Measurements from ENCODE around the gene UPF3A. TPM values are rescaled to one million over a fixed set of nuclear protein-coding genes. Genes with fewer than 3 reads are reported as not detected.

The UPF3A gene
- total and polyA plus RNA-seq, 10 of the 15 experiments (the other 5 are each of a cell fraction or from before 2014, with no cell fraction given) = 18.6 to 61.5 (median 43.3) TPM

DNA sequence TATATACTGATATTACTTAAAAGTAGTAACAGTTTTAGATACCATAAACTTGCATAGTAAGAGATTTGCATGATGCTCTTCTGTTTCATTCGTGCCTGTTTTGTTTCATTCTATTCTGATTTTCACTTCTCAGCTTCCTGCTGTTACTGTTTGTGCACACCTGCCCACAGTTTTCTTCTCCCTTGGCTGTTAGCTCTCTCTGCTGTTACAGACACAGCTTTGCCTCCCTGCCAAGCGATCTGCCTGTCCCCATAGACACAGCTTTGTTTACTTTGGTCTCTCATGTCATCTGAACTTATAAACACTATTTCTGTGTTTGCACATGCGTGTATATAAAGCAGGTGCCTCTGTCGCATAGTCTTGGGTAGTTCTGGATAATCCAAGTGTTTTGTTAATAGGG, 21.4 kb upstream of the UPF3A start:
- BruUV-seq (replicated peaks) = no TSS peak
- ChIA-PET CTCF (interaction anchor here (1.9 kb wide), 1 partner anchor 20 kb away, joined by 4 read pairs; no protein-coding TSS in a partner anchor), SMC1A (ENCODE audit: uncharacterized antibody, unreplicated experiment) (no interaction called here), RAD21 (ENCODE audit: unreplicated experiment) (no interaction called here), POLR2A (no interaction called here)
- DNase-seq (ENCODE audit: low read depth, low spot score) (peak; percentile 24), FAIRE-seq (no peak), ATAC-seq (peak; percentile 67)
- no peaks in the 10 kb centered on the region for H4K20me1 ChIP-seq (ENCODE audit: control insufficient read depth, insufficient read depth)
- H3K4me2 ChIP-seq (ENCODE audit: control insufficient read depth, insufficient read depth) = peak overlapping the region; percentile 47; the same call in 1 of the 2 replicates
- no peak overlapping the region for H2AFZ ChIP-seq (ENCODE audit: control insufficient read depth, low read depth, low read length)
- peak overlapping the region; percentile 54 for H3K27ac ChIP-seq (ENCODE audit: control insufficient read depth, insufficient read depth)
- intact Hi-C loops (cut with micrococcal nuclease; ENCODE audit: unreplicated experiment) (no loop called here), in situ Hi-C loops (cut with MboI) (no loop called here)
- no peaks in the 10 kb centered on the region for H3K27me3 ChIP-seq (replicated peaks in 1 of 2; ENCODE audit: control insufficient read depth in 2 of 2, insufficient read depth in 2 of 2, low read length in 1 of 2)
- H3K4me3 ChIP-seq = no peak overlapping the region
- H3K79me2 ChIP-seq (ENCODE audit: control insufficient read depth, insufficient read depth, low read length) = peaks cover 2% of the 10 kb centered on the region; the same call in 1 of the 2 replicates
- H3K9me3 ChIP-seq (replicated peaks; ENCODE audit: control insufficient read depth, insufficient read depth, low read length) = no peaks in the 10 kb centered on the region
- TF ChIP-seq EP300 (IDR thresholded peaks at IDR 0.05; ENCODE audit: borderline replicate concordance in 1 of 2, control insufficient read depth in 1 of 2, low read depth in 2 of 2, low read length in 2 of 2) (peak in 1 of 2 experiments; percentile 34; a peak in 1 of 4 replicates), SP1 (IDR thresholded peaks at IDR 0.05; ENCODE audit: low read depth, low read length) (no peak), POU2F2 (IDR thresholded peaks at IDR 0.05; ENCODE audit: borderline replicate concordance, low read depth, low read length) (no peak)
- TF ChIP-seq, protein P1, sequence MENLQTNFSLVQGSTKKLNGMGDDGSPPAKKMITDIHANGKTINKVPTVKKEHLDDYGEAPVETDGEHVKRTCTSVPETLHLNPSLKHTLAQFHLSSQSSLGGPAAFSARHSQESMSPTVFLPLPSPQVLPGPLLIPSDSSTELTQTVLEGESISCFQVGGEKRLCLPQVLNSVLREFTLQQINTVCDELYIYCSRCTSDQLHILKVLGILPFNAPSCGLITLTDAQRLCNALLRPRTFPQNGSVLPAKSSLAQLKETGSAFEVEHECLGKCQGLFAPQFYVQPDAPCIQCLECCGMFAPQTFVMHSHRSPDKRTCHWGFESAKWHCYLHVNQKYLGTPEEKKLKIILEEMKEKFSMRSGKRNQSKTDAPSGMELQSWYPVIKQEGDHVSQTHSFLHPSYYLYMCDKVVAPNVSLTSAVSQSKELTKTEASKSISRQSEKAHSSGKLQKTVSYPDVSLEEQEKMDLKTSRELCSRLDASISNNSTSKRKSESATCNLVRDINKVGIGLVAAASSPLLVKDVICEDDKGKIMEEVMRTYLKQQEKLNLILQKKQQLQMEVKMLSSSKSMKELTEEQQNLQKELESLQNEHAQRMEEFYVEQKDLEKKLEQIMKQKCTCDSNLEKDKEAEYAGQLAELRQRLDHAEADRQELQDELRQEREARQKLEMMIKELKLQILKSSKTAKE (IDR thresholded peaks at IDR 0.05; ENCODE audit: low read depth, poor library complexity, severe bottlenecking) = no peak
- TF ChIP-seq, protein P2, sequence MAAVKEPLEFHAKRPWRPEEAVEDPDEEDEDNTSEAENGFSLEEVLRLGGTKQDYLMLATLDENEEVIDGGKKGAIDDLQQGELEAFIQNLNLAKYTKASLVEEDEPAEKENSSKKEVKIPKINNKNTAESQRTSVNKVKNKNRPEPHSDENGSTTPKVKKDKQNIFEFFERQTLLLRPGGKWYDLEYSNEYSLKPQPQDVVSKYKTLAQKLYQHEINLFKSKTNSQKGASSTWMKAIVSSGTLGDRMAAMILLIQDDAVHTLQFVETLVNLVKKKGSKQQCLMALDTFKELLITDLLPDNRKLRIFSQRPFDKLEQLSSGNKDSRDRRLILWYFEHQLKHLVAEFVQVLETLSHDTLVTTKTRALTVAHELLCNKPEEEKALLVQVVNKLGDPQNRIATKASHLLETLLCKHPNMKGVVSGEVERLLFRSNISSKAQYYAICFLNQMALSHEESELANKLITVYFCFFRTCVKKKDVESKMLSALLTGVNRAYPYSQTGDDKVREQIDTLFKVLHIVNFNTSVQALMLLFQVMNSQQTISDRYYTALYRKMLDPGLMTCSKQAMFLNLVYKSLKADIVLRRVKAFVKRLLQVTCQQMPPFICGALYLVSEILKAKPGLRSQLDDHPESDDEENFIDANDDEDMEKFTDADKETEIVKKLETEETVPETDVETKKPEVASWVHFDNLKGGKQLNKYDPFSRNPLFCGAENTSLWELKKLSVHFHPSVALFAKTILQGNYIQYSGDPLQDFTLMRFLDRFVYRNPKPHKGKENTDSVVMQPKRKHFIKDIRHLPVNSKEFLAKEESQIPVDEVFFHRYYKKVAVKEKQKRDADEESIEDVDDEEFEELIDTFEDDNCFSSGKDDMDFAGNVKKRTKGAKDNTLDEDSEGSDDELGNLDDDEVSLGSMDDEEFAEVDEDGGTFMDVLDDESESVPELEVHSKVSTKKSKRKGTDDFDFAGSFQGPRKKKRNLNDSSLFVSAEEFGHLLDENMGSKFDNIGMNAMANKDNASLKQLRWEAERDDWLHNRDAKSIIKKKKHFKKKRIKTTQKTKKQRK (IDR thresholded peaks at IDR 0.05; ENCODE audit: low read depth, low read length) = no peak
- H3K4me1 ChIP-seq (ENCODE audit: control insufficient read depth, insufficient read depth, low read length) = peaks cover 42% of the 10 kb centered on the region
- H3K36me3 ChIP-seq (ENCODE audit: control insufficient read depth in 2 of 2, insufficient read depth in 2 of 2, low read length in 1 of 2) = peaks cover 5 to 44% of the 10 kb centered on the region in 2 experiments
- H3K9ac ChIP-seq (ENCODE audit: control insufficient read depth, insufficient read depth, low read length) = 0 out of 2 replicates have a peak overlapping the region, but pooled peaks have one; percentile 10
- WGBS (ENCODE audit: insufficient coverage, insufficient replicate concordance, low lambda C conversion rate, missing lambda C conversion rate) = 26% methylated on average over 4 of the region's 4 CpGs

Measured in GM12878 (cell line).